Transverse colon (tissue), 3 donors: ENCODE results near the gene SEPTIN5.

Experiments
- CTCF ChIP-seq, 5 experiments: fragments of 200-600 bp in 3 of 5; fragments of 450-650 bp in 2 of 5; sonication (generic) in 3 of 5; IDR thresholded peaks; 1 replicate in 2 of 5; 2 replicates in 3 of 5; pipeline ENCODE4 v1.5.1; 2016 to 2017; ENCODE audit warnings: antibody characterized with exemption in 5 of 5, inconsistent platforms in 3 of 5, mild to moderate bottlenecking in 2 of 5, moderate library complexity in 1 of 5
- EP300 ChIP-seq: sonication (generic); formaldehyde crosslinking; IDR thresholded peaks from one replicate; pipeline ENCODE4 v1.6.1; 2017; ENCODE audit warnings: antibody characterized with exemption, low read depth
- POLR2A ChIP-seq: fragments of 450-650 bp; IDR thresholded peaks from one replicate; pipeline ENCODE4 v1.6.1; 2016; ENCODE audit warnings: antibody characterized with exemption, mild to moderate bottlenecking, moderate library complexity

GRCh38 chr22:19772422-19772672 lies 58.0 kb downstream of the SEPTIN5 start:
- no peak for TF ChIP-seq CTCF (IDR thresholded peaks at IDR 0.05)
- no peak for TF ChIP-seq EP300
- TF ChIP-seq POLR2A = no peak
